ENCODE data around the gene FAF2.

FAF2 gene

GRCh38 chr5:176425791-176426190 lies 22.4 kb upstream of the FAF2 start:
- no peaks in the 10 kb centered on the region for H3K27me3 ChIP-seq (ENCODE audit: control insufficient read depth, insufficient read depth, low read length)
- H3K36me3 ChIP-seq (ENCODE audit: control insufficient read depth, insufficient read depth, low read length) = no peaks in the 10 kb centered on the region
- no peak for TF ChIP-seq CTCF (IDR thresholded peaks at IDR 0.05)
- H3K9me3 ChIP-seq (ENCODE audit: control insufficient read depth, low read length) = no peaks in the 10 kb centered on the region
- no peak overlapping the region for H3K9ac ChIP-seq
- H3K79me2 ChIP-seq = no peaks in the 10 kb centered on the region
- H3K4me1 ChIP-seq = no peaks in the 10 kb centered on the region
- no peak overlapping the region for H3K4me3 ChIP-seq (ENCODE audit: low read depth, low read length)
- H3K27ac ChIP-seq = no peak overlapping the region
- no peak overlapping the region for H2AFZ ChIP-seq
- no peak overlapping the region for H3K4me2 ChIP-seq (ENCODE audit: low read length)

GRCh38 chr5:176426876-176427275 lies 21.3 kb upstream of the FAF2 start:
- Histone ChIP-seq H3K9me3 (ENCODE audit: control insufficient read depth, low read length) (no peaks in the 10 kb centered on the region), H3K36me3 (ENCODE audit: control insufficient read depth, insufficient read depth, low read length) (no peaks in the 10 kb centered on the region), H2AFZ (no peak overlapping the region), H3K9ac (no peak overlapping the region), H3K79me2 (no peaks in the 10 kb centered on the region), H3K27me3 (ENCODE audit: control insufficient read depth, insufficient read depth, low read length) (no peaks in the 10 kb centered on the region), H3K4me3 (ENCODE audit: low read depth, low read length) (no peak overlapping the region), H3K4me1 (no peaks in the 10 kb centered on the region), H3K4me2 (ENCODE audit: low read length) (no peak overlapping the region), H3K27ac (no peak overlapping the region)
- TF ChIP-seq CTCF (IDR thresholded peaks at IDR 0.05) = no peak

- TF ChIP-seq CTCF (IDR thresholded peaks at IDR 0.05) = no peak
- no peak overlapping the region for H3K4me2 ChIP-seq (ENCODE audit: low read length)
- no peaks in the 10 kb centered on the region for H3K79me2 ChIP-seq
- no peak overlapping the region for H3K27ac ChIP-seq
- H3K9ac ChIP-seq = no peak overlapping the region
- H3K36me3 ChIP-seq (ENCODE audit: control insufficient read depth, insufficient read depth, low read length) = no peaks in the 10 kb centered on the region
- H3K4me3 ChIP-seq (ENCODE audit: low read depth, low read length) = no peak overlapping the region
- no peaks in the 10 kb centered on the region for H3K9me3 ChIP-seq (ENCODE audit: control insufficient read depth, low read length)
- H3K27me3 ChIP-seq (ENCODE audit: control insufficient read depth, insufficient read depth, low read length) = no peaks in the 10 kb centered on the region
- no peaks in the 10 kb centered on the region for H3K4me1 ChIP-seq
- no peak overlapping the region for H2AFZ ChIP-seq
Measured at GRCh38 chr5:176427971-176428370, 20.2 kb upstream of the FAF2 start.

- no peaks in the 10 kb centered on the region for H3K27me3 ChIP-seq (ENCODE audit: control insufficient read depth, insufficient read depth, low read length)
- H3K9me3 ChIP-seq (ENCODE audit: control insufficient read depth, low read length) = no peaks in the 10 kb centered on the region
- no peaks in the 10 kb centered on the region for H3K79me2 ChIP-seq
- no peak overlapping the region for H3K4me2 ChIP-seq (ENCODE audit: low read length)
- no peak overlapping the region for H3K4me3 ChIP-seq (ENCODE audit: low read depth, low read length)
- H2AFZ ChIP-seq = no peak overlapping the region
- no peak for TF ChIP-seq CTCF (IDR thresholded peaks at IDR 0.05)
- H3K27ac ChIP-seq = no peak overlapping the region
- H3K4me1 ChIP-seq = no peaks in the 10 kb centered on the region
- no peaks in the 10 kb centered on the region for H3K36me3 ChIP-seq (ENCODE audit: control insufficient read depth, insufficient read depth, low read length)
- H3K9ac ChIP-seq = no peak overlapping the region
Measured at GRCh38 chr5:176429972-176430371, 18.2 kb upstream of the FAF2 start.

GRCh38 chr5:176432707-176433106 lies 15.5 kb upstream of the FAF2 start:
- Histone ChIP-seq H3K36me3 (ENCODE audit: control insufficient read depth, insufficient read depth, low read length) (no peaks in the 10 kb centered on the region), H3K9ac (no peak overlapping the region), H3K27me3 (ENCODE audit: control insufficient read depth, insufficient read depth, low read length) (no peaks in the 10 kb centered on the region), H3K4me1 (no peaks in the 10 kb centered on the region), H3K9me3 (ENCODE audit: control insufficient read depth, low read length) (no peaks in the 10 kb centered on the region), H2AFZ (no peak overlapping the region), H3K4me2 (ENCODE audit: low read length) (no peak overlapping the region), H3K79me2 (no peaks in the 10 kb centered on the region), H3K4me3 (ENCODE audit: low read depth, low read length) (no peak overlapping the region), H3K27ac (no peak overlapping the region)
- TF ChIP-seq CTCF (IDR thresholded peaks at IDR 0.05) = no peak

Data from parathyroid adenoma (tissue), 2 donors.